A549 (cell line): ENCODE data around the gene TFDP1.

Source experiments
- CTCF ChIP-seq: fragments of >200 bp; sonication (Bioruptor Twin); formaldehyde crosslinking; IDR thresholded peaks from 3 replicates; pipeline ENCODE4 v1.5.1; 2016
- EHMT2 ChIP-seq: fragments of 200-600 bp; sonication (generic); IDR thresholded peaks from 2 replicates; pipeline ENCODE4 v1.6.1; 2016; ENCODE audit warnings: antibody characterized with exemption, low read depth, mild to moderate bottlenecking, moderate library complexity
- ELK1 ChIP-seq: fragments of 150-350 bp; IDR thresholded peaks from 2 replicates; pipeline ENCODE4 v1.6.1; 2014; ENCODE audit warnings: low read depth, mild to moderate bottlenecking, low read length
- EP300 ChIP-seq, 2 experiments: fragments of >200 bp; sonication (Bioruptor Twin); formaldehyde crosslinking; IDR thresholded peaks; 2 replicates in 1 of 2; 3 replicates in 1 of 2; pipeline ENCODE4 v1.6.1; 2016 to 2017
- FOSL2 ChIP-seq, 2 experiments: fragments of 450-650 bp in 1 of 2; fragments of >200 bp in 1 of 2; sonication (Bioruptor Twin) in 1 of 2; formaldehyde crosslinking; IDR thresholded peaks; 2 replicates each; pipeline versions ENCODE4 v1.5.0 to v1.6.1; 2016 to 2020; ENCODE audit warnings: mild to moderate bottlenecking in 1 of 2, moderate library complexity in 1 of 2
- HDAC2 ChIP-seq: fragments of 200-600 bp; sonication (generic); IDR thresholded peaks from 2 replicates; pipeline ENCODE4 v1.6.1; 2016
- HMGXB4 ChIP-seq: fragments of 250-450 bp; sonication (Bioruptor Pico); IDR thresholded peaks from 2 replicates; pipeline ENCODE4 v1.5.0; 2021; ENCODE audit warnings: mild to moderate bottlenecking, moderate library complexity, borderline replicate concordance
- MAFK ChIP-seq: fragments of 450-650 bp; IDR thresholded peaks from 2 replicates; pipeline ENCODE4 v1.6.1; 2014; ENCODE audit not compliant: partially characterized antibody
- PHF8 ChIP-seq: fragments of 200-600 bp; sonication (generic); IDR thresholded peaks from 2 replicates; pipeline ENCODE4 v1.6.1; 2016; ENCODE audit warnings: low read depth, mild to moderate bottlenecking, antibody characterized with exemption, moderate library complexity, borderline replicate concordance
- RAD21 ChIP-seq, 2 experiments: fragments of >200 bp in 1 of 2; sonication (Bioruptor Twin) in 1 of 2; formaldehyde crosslinking in 1 of 2; IDR thresholded peaks in 1 of 2; conservative IDR thresholded peaks in 1 of 2; 2 replicates in 1 of 2; 3 replicates in 1 of 2; pipeline ENCODE4 v1.6.1; 2012 to 2018; ENCODE audit warnings: inconsistent platforms in 1 of 2
- REST ChIP-seq: fragments of 200-600 bp; sonication (generic); IDR thresholded peaks from 2 replicates; pipeline ENCODE4 v1.6.1; 2016; ENCODE audit warnings: antibody characterized with exemption, mild to moderate bottlenecking, moderate library complexity
- SMC3 ChIP-seq: fragments of >200 bp; sonication (Bioruptor Twin); formaldehyde crosslinking; IDR thresholded peaks from 3 replicates; pipeline ENCODE4 v1.6.1; 2018; ENCODE audit warnings: inconsistent platforms
- SREBF2 ChIP-seq: fragments of 450-650 bp; IDR thresholded peaks from 2 replicates; pipeline ENCODE4 v1.6.1; 2014; ENCODE audit warnings: mild to moderate bottlenecking, moderate library complexity
- USF2 ChIP-seq: fragments of 450-650 bp; IDR thresholded peaks from 2 replicates; pipeline ENCODE4 v1.6.1; 2014; ENCODE audit warnings: antibody characterized with exemption

- TF ChIP-seq CTCF = no peak
- TF ChIP-seq MAFK = no peak
- no peak for TF ChIP-seq HDAC2
- TF ChIP-seq EHMT2 = no peak
- no peak for TF ChIP-seq USF2
- no peak for TF ChIP-seq RAD21 (conservative IDR thresholded peaks at IDR 0.05 in 1 of 2, IDR thresholded peaks at IDR 0.05 in 1 of 2)
- TF ChIP-seq SMC3 = no peak
- TF ChIP-seq EP300 (IDR thresholded peaks at IDR 0.05) = no peak
- TF ChIP-seq REST = no peak
- TF ChIP-seq FOSL2 (IDR thresholded peaks at IDR 0.05) = no peak
- no peak for TF ChIP-seq FOSL2 (CRISPR knock-in tag; IDR thresholded peaks at IDR 0.05)
- no peak for TF ChIP-seq ELK1
- TF ChIP-seq SREBF2 = no peak
- TF ChIP-seq PHF8 = no peak
- no peak for TF ChIP-seq HMGXB4
Measured at GRCh38 chr13:113585896-113586295, 1.3 kb downstream of the TFDP1 start.
